ENCODE data around the gene CLDN9. TPM values are rescaled to one million over a fixed set of nuclear protein-coding genes. Genes with fewer than 3 reads are reported as not detected.

The CLDN9 gene
- total RNA-seq, 1 experiment from 2014 or later: not detected

DNA sequence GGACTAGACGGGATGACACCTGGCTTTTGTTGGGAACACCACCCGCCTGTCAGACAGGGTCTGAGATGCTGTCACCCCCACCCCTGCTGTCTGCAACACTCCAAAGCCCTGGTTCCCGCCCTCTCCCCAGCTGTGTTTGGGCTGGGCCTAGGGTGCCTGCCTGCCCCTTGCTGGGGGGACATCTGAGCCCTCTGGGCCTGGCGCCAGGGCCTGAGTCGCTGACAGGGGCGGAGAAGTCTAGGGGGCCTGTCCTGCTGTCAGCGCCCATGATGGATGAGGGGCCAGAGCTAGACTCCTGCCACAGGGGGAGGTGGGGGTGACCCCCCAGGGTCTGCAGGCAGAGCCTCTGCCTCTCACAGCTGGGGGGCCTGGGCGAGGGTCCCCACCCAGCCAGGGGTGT is 24.9 kb upstream of the CLDN9 start:
- no peak for TF ChIP-seq EZH2 (IDR thresholded peaks at IDR 0.05; ENCODE audit: borderline replicate concordance, low read depth, low read length, poor library complexity, severe bottlenecking)
- TF ChIP-seq, protein P1, sequence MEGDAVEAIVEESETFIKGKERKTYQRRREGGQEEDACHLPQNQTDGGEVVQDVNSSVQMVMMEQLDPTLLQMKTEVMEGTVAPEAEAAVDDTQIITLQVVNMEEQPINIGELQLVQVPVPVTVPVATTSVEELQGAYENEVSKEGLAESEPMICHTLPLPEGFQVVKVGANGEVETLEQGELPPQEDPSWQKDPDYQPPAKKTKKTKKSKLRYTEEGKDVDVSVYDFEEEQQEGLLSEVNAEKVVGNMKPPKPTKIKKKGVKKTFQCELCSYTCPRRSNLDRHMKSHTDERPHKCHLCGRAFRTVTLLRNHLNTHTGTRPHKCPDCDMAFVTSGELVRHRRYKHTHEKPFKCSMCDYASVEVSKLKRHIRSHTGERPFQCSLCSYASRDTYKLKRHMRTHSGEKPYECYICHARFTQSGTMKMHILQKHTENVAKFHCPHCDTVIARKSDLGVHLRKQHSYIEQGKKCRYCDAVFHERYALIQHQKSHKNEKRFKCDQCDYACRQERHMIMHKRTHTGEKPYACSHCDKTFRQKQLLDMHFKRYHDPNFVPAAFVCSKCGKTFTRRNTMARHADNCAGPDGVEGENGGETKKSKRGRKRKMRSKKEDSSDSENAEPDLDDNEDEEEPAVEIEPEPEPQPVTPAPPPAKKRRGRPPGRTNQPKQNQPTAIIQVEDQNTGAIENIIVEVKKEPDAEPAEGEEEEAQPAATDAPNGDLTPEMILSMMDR (conservative IDR thresholded peaks at IDR 0.05; ENCODE audit: low read depth, low read length): no peak
- intact Hi-C loops (cut with micrococcal nuclease; ENCODE audit: unreplicated experiment): no loop called here
- Histone ChIP-seq H3K27me3 (replicated peaks; ENCODE audit: insufficient read depth, low read depth, low read length, poor library complexity) (no peaks in the 10 kb centered on the region), H3K4me1 (ENCODE audit: insufficient read depth, low read length, poor library complexity, severe bottlenecking) (no peaks in the 10 kb centered on the region), H3K9me3 (ENCODE audit: low read depth, low read length, poor library complexity, severe bottlenecking) (no peaks in the 10 kb centered on the region), H3K4me3 (ENCODE audit: low read depth, low read length, poor library complexity, severe bottlenecking) (no peak overlapping the region), H3K36me3 (ENCODE audit: insufficient read depth, low read length, poor library complexity, severe bottlenecking) (no peaks in the 10 kb centered on the region), H3K27ac (ENCODE audit: low read depth, low read length, poor library complexity, severe bottlenecking) (no peak overlapping the region)
- DNase-seq (ENCODE audit: low spot score): peak; percentile 41
- BruUV-seq (replicated peaks): no TSS peak
- ChIA-PET POLR2A (ENCODE audit: low non-redundant PET) (interaction anchor here (0.6 kb wide), 1 partner anchor 65 kb away, joined by 3 read pairs; no protein-coding TSS in a partner anchor), CTCF (no interaction called here)

DNA sequence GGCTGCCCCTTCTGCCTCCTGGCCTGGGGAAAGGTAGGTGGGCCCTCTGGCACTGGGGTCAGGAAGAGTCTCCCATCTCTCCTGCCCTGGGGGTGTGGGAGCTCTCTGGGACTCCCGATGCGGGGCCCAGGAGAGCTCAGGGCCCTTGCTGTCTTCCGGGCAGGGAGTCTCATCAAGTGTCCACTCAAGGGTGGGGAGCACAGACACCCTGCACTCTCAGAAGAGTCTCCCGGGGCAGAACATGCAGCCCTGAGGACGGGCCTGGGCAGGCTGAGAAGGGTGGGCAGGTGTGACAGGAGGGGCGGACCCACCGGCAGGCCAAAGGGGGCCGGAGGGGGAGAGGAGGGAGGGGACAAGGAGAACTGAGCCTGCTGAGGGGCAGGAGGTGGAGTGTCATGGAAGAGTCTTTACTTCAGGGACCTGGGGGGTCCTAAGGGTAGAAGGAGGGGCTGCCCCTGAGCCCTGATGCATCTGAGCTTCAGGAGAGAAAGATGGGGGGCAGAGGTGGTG is 24.1 kb upstream of the CLDN9 start:
- Histone ChIP-seq H3K4me1 (ENCODE audit: insufficient read depth, low read length, poor library complexity, severe bottlenecking) (no peaks in the 10 kb centered on the region), H3K4me3 (ENCODE audit: low read depth, low read length, poor library complexity, severe bottlenecking) (no peak overlapping the region), H3K27ac (ENCODE audit: low read depth, low read length, poor library complexity, severe bottlenecking) (no peak overlapping the region), H3K27me3 (replicated peaks; ENCODE audit: insufficient read depth, low read depth, low read length, poor library complexity) (no peaks in the 10 kb centered on the region), H3K9me3 (ENCODE audit: low read depth, low read length, poor library complexity, severe bottlenecking) (no peaks in the 10 kb centered on the region), H3K36me3 (ENCODE audit: insufficient read depth, low read length, poor library complexity, severe bottlenecking) (no peaks in the 10 kb centered on the region)
- BruUV-seq (replicated peaks): no TSS peak
- intact Hi-C loops (cut with micrococcal nuclease; ENCODE audit: unreplicated experiment): no loop called here
- no peak for TF ChIP-seq EZH2 (IDR thresholded peaks at IDR 0.05; ENCODE audit: borderline replicate concordance, low read depth, low read length, poor library complexity, severe bottlenecking)
- TF ChIP-seq, protein P1 (conservative IDR thresholded peaks at IDR 0.05; ENCODE audit: low read depth, low read length): no peak
- ChIA-PET CTCF (no interaction called here), POLR2A (ENCODE audit: low non-redundant PET) (interaction anchor here (0.6 kb wide), 1 partner anchor 66 kb away, joined by 3 read pairs; no protein-coding TSS in a partner anchor)
- DNase-seq (ENCODE audit: low spot score): no peak

DNA sequence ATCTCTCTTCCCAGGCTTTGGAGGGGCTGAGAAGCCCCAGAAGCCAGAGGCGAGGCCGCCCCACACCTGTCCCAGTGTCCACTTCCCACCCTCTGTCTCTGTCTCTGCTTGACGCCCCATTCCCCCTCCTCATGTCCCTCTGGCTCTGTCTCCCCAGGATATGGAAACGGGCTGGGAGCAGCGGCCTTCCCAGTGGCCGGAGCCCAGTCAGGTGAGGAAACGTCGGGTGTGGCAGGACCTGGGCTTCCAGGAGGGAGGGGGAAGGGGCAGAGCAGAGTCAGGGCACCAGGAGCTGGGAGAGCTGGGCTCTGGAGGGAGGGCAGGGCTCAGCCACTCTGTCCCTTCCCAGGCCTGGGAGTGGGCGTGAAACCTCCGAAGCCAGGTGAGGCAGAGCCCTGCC is 21.8 kb upstream of the CLDN9 start:
- Histone ChIP-seq H3K36me3 (ENCODE audit: insufficient read depth, low read length, poor library complexity, severe bottlenecking) (no peaks in the 10 kb centered on the region), H3K4me1 (ENCODE audit: insufficient read depth, low read length, poor library complexity, severe bottlenecking) (no peaks in the 10 kb centered on the region), H3K9me3 (ENCODE audit: low read depth, low read length, poor library complexity, severe bottlenecking) (no peaks in the 10 kb centered on the region), H3K4me3 (ENCODE audit: low read depth, low read length, poor library complexity, severe bottlenecking) (no peak overlapping the region), H3K27ac (ENCODE audit: low read depth, low read length, poor library complexity, severe bottlenecking) (no peak overlapping the region), H3K27me3 (replicated peaks; ENCODE audit: insufficient read depth, low read depth, low read length, poor library complexity) (no peaks in the 10 kb centered on the region)
- no peak for DNase-seq (ENCODE audit: low spot score)
- POLR2A ChIA-PET (ENCODE audit: low non-redundant PET): no interaction called here
- intact Hi-C loops (cut with micrococcal nuclease; ENCODE audit: unreplicated experiment): no loop called here
- CTCF ChIA-PET: no interaction called here
- no peak for TF ChIP-seq EZH2 (IDR thresholded peaks at IDR 0.05; ENCODE audit: borderline replicate concordance, low read depth, low read length, poor library complexity, severe bottlenecking)
- TF ChIP-seq, protein P1 (conservative IDR thresholded peaks at IDR 0.05; ENCODE audit: low read depth, low read length): no peak
- no TSS peak for BruUV-seq (replicated peaks)

Measured in A673 (cell line).